HepG2 (cell line): ENCODE data around the gene PVALB. TPM values are rescaled to one million over a fixed set of nuclear protein-coding genes. Genes with fewer than 3 reads are reported as not detected.

ENCODE experiments used
- BORCS8-MEF2B ChIP-seq: sonication (generic); formaldehyde crosslinking; IDR thresholded peaks from 2 replicates; pipeline ENCODE4 v1.8.0; 2022; ENCODE audit warnings: mild to moderate bottlenecking, missing genetic modification reagents
- CBX1 ChIP-seq: IDR thresholded peaks from one replicate; pipeline ENCODE4 v1.6.1; 2016; ENCODE audit warnings: antibody characterized with exemption, low read depth
- GPN1 ChIP-seq: sonication (generic); formaldehyde crosslinking; IDR thresholded peaks from 2 replicates; pipeline ENCODE4 v1.5.1; 2020; ENCODE audit warnings: missing genetic modification reagents, borderline replicate concordance
- KDM2A ChIP-seq: sonication (generic); formaldehyde crosslinking; IDR thresholded peaks from 2 replicates; pipeline ENCODE4 v1.4.0; 2020; ENCODE audit warnings: low read depth, missing genetic modification reagents, borderline replicate concordance
- KLF6 ChIP-seq: IDR thresholded peaks from 2 replicates; pipeline ENCODE4 v1.8.0; 2016; ENCODE audit warnings: missing biosample characterization, missing genetic modification reagents
- NONO ChIP-seq, 2 experiments: fragments of 450-650 bp in 1 of 2; sonication (generic) in 1 of 2; formaldehyde crosslinking in 1 of 2; IDR thresholded peaks in 1 of 2; conservative IDR thresholded peaks in 1 of 2; 2 replicates each; pipeline versions ENCODE4 v1.6.1 to v1.8.0; 2017 to 2022; ENCODE audit warnings: mild to moderate bottlenecking in 1 of 2, missing genetic modification reagents in 1 of 2, moderate library complexity in 1 of 2
- RXRB ChIP-seq: IDR thresholded peaks from 2 replicates; pipeline ENCODE4 v1.6.1; 2016; ENCODE audit warnings: borderline replicate concordance, missing genetic modification reagents, missing compliant biosample characterization
- SOX6 ChIP-seq, 2 experiments: fragments of 450-650 bp in 1 of 2; sonication (generic) in 1 of 2; formaldehyde crosslinking in 1 of 2; IDR thresholded peaks; 2 replicates each; pipeline versions ENCODE4 v1.4.0 to v1.6.1; 2017 to 2020; ENCODE audit warnings: antibody characterized with exemption in 1 of 2, mild to moderate bottlenecking in 1 of 2, missing genetic modification reagents in 1 of 2
- SP1 ChIP-seq, 2 experiments: fragments of 450-650 bp in 1 of 2; sonication (generic) in 1 of 2; formaldehyde crosslinking in 1 of 2; IDR thresholded peaks; 2 replicates each; pipeline versions ENCODE4 v1.4.0 to v1.6.1; 2016 to 2020; ENCODE audit warnings: missing genetic modification reagents in 1 of 2
- TARDBP ChIP-seq: sonication (generic); formaldehyde crosslinking; IDR thresholded peaks from 2 replicates; pipeline ENCODE4 v1.8.0; 2022; ENCODE audit warnings: mild to moderate bottlenecking, missing genetic modification reagents
- TRAFD1 ChIP-seq: sonication (generic); formaldehyde crosslinking; IDR thresholded peaks from 2 replicates; pipeline ENCODE4 v1.5.1; 2020; ENCODE audit warnings: missing genetic modification reagents, mild to moderate bottlenecking, borderline replicate concordance
- ZFP36L2 ChIP-seq: sonication (generic); formaldehyde crosslinking; IDR thresholded peaks from 2 replicates; pipeline ENCODE4 v1.4.0; 2020; ENCODE audit warnings: missing genetic modification reagents
- ZNF280B ChIP-seq: sonication (generic); formaldehyde crosslinking; IDR thresholded peaks from 2 replicates; pipeline ENCODE4 v1.5.0; 2020; ENCODE audit warnings: missing genetic modification reagents, mild to moderate bottlenecking, borderline replicate concordance
- ZNF407 ChIP-seq: sonication (generic); formaldehyde crosslinking; IDR thresholded peaks from one replicate; pipeline ENCODE4 v1.5.1; 2020; ENCODE audit warnings: mild to moderate bottlenecking, missing genetic modification reagents; ENCODE audit errors: not compliant biosample characterization
- ZNF605 ChIP-seq: sonication (generic); formaldehyde crosslinking; IDR thresholded peaks from 2 replicates; pipeline ENCODE4 v1.8.0; 2022; ENCODE audit warnings: mild to moderate bottlenecking, missing genetic modification reagents
- ZSCAN31 ChIP-seq: sonication (generic); formaldehyde crosslinking; IDR thresholded peaks from 2 replicates; pipeline ENCODE4 v1.5.0; 2020; ENCODE audit warnings: low read depth, mild to moderate bottlenecking, missing genetic modification reagents
- ZSCAN9 ChIP-seq: IDR thresholded peaks from 2 replicates; pipeline ENCODE4 v1.6.1; 2016; ENCODE audit warnings: borderline replicate concordance
- polyA plus RNA-seq, 8 experiments: library from polyadenylated mRNA; depleted of rRNA in 3 of 8; stranded (reverse) in 7 of 8; unstranded in 1 of 8; fragments of >200 nt; fragmentation: Illumina TruSeq in 4 of 8; extraction: Trizol in 4 of 8; gene quantifications; 2 replicates each; pipeline versions ENCODE4 v1.2.1 to v1.2.3, GENCODE V29; 2011 to 2016; ENCODE audit warnings: low read depth in 4 of 8, missing spikeins in 1 of 8, mixed read lengths in 1 of 8; ENCODE audit not compliant: insufficient read depth in 1 of 8
- total RNA-seq, 5 experiments: library from RNA; depleted of rRNA; stranded (reverse); fragments of >200 nt; fragmentation: Illumina TruSeq; extraction: Trizol; gene quantifications; 2 replicates each; pipeline ENCODE4 v1.2.3, GENCODE V29; 2016; ENCODE audit warnings: low read depth in 1 of 5

PVALB gene
- total and polyA plus RNA-seq, 2 of the 13 experiments (the other 11 are each of a cell fraction or from before 2014, with no cell fraction given), result not detected

- TF ChIP-seq TRAFD1 (CRISPR knock-in tag), result no peak
- 0 out of 2 replicates have a peak, but pooled peaks have one; percentile 31 for TF ChIP-seq ZSCAN9 (CRISPR knock-in tag)
- TF ChIP-seq ZNF407 (CRISPR knock-in tag), result no peak
- TF ChIP-seq KDM2A (CRISPR knock-in tag), result peak; percentile 86; the same call in 1 of the 2 replicates
- TF ChIP-seq KLF6, result peak; percentile 44; the same call in 1 of the 2 replicates
- no peak for TF ChIP-seq NONO (IDR thresholded peaks at IDR 0.05)
- TF ChIP-seq NONO (CRISPR knock-in tag; conservative IDR thresholded peaks at IDR 0.05), result peak; percentile 81
- TF ChIP-seq SOX6 (IDR thresholded peaks at IDR 0.05), result no peak
- no peak for TF ChIP-seq SOX6 (CRISPR knock-in tag; IDR thresholded peaks at IDR 0.05)
- TF ChIP-seq ZSCAN31, result 0 out of 2 replicates have a peak, but pooled peaks have one; percentile 33
- TF ChIP-seq SP1 (IDR thresholded peaks at IDR 0.05), result no peak
- peak; percentile 34; the same call in 1 of the 2 replicates for TF ChIP-seq SP1 (CRISPR knock-in tag; IDR thresholded peaks at IDR 0.05)
- TF ChIP-seq ZNF605 (CRISPR knock-in tag), result no peak
- TF ChIP-seq RXRB (CRISPR knock-in tag), result no peak
- no peak for TF ChIP-seq GPN1
- 0 out of 2 replicates have a peak, but pooled peaks have one; percentile 26 for TF ChIP-seq ZNF280B (CRISPR knock-in tag)
- TF ChIP-seq TARDBP (CRISPR knock-in tag), result peak; percentile 59; the same call in 1 of the 2 replicates
- peak; percentile 53 for TF ChIP-seq CBX1
- peak; percentile 69; the same call in 1 of the 2 replicates for TF ChIP-seq BORCS8-MEF2B (CRISPR knock-in tag)
- no peak for TF ChIP-seq ZFP36L2
These were observed 39.4 kb upstream of the PVALB start (continued) for GRCh38 chr22:36856121-36856791.
